HG03045 (cell line): ENCODE results near the gene PTK6.

ENCODE experiments used
- ATAC-seq: cut with Tn5 transposase; IDR thresholded peaks from one replicate; pipeline ENCODE4 v1.9.1; 2021; ENCODE audit warnings: mild to moderate bottlenecking, moderate library complexity; ENCODE audit not compliant: unreplicated experiment

PTK6 gene

DNA sequence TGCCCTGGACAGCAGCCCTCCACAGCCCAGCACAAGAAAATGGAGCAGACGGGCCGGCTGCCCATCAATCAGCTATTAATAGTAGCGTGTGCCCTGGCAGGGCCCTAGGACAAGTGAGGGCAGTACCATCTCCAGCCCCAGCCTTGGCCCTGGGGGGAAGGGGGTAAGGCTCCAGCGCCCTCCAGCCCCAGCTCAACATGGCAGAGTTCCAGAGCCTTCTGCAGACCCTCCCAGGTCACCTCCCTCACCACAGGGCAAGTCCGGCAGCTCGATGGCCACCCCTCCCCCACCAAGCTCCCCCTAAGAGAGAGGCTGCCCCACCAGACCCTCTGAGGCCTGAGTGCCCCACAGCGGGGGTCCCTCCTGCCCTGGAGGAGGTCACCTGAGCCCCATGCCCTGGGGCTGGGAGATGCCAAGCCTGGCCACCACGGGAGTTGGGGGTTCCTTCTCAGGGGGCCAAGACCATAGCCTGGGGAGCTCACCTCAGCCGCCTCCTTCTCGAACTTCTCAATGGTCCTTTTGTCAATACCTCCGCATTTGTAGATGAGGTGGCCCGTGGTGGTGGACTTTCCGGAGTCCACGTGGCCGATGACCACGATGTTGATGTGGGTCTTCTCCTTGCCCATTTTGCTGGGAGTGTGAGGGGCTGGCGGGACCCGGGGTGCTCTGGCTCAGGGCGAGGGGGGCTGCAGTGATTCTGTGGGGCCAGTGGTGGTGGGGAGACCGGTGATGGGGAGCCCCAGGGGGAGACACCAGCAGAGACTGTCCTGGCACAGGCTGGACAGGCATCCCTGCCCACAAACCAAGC is 39.8 kb downstream of the PTK6 start:
- ATAC-seq: no peak

DNA sequence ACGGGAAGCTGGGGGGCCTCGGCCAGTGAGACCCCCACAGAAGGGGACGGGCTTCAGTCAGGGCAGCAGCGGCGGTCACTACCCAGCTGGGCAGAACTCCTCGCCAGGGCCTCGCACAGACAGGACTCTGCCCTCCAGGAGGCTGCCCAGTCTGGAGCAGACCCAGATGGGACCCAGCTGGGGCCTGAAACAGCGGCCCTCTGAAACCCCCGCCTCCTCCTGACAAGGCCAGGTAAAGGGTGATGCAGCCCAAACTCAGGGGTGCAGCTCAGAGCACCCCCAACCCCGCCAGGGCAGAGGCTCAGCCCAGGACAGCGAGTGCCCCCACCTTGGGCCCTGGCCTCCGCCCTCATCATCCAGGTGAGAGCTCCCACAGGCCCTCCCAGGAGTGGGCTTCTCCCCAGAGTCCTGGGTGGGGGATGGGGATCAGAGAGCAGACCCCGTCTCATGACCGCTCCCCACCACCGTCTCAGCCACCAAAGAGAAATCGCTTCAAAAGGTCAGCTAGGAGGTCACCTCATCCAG is 40.5 kb downstream of the PTK6 start:
- ATAC-seq: no peak

DNA sequence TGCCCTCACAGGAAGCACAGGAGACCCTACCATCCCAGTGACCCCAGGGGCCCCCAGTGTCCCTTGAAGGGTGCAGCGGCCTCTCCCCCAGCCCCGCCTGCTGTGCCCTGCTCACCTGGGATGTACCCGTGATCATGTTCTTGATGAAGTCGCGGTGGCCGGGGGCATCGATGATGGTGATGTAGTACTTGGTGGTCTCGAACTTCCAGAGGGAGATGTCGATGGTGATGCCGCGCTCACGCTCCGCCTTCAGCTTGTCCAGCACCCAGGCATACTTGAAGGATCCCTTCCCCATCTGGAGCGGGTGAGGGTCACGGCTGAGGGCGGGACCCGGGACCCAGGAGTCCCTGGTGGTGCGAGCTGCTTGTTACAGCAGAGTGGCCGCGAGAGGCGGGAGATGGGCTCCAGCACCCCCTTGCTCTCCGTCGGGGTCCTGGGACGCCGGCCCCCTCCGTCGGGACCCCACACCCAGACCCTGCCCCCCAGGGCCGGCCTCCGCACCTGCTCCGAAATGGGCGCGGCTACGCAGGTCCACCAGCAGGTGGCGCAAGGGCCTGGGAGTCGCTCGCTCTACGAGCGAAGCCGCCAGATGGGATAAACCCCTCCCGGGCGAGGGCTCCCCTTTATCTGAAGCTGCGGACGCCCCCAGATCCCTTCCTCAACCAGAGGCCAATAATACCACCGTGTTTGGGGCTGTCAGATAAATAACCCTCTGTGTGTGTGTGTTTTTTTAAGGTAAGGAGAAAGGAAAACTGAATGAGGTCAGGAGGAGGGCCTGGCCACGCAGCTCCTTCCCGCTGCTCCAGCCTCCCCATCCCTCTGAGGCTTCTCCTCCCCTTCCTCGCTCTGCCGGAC is 41.2 kb downstream of the PTK6 start:
- ATAC-seq: no peak

DNA sequence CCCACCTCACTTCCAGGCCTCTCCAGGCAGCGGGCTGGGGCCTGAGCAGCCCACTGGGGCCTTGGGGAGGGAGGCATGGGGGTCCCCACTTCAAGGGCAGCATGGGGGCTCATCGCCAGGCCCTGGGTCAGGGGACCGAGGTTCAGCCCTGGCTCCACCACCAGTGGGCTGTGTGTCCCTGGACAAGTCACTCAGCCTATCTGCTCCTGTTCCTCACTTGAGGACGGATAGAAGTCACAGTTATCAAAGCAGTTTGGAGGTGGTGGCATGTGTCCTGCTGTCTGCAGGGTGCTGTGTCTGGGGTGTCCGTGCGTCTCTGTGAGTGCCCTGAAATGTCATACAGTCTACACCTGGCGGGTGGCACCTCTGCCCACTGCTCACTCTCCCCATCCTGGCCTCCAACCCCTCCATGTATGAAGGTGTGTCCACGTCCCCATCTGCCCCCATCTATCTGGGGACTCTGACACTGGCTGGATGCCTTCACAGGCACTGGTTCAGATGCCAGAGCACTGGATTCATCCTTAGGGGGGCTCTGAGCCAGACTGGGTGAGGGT is 41.9 kb downstream of the PTK6 start:
- no peak for ATAC-seq

DNA sequence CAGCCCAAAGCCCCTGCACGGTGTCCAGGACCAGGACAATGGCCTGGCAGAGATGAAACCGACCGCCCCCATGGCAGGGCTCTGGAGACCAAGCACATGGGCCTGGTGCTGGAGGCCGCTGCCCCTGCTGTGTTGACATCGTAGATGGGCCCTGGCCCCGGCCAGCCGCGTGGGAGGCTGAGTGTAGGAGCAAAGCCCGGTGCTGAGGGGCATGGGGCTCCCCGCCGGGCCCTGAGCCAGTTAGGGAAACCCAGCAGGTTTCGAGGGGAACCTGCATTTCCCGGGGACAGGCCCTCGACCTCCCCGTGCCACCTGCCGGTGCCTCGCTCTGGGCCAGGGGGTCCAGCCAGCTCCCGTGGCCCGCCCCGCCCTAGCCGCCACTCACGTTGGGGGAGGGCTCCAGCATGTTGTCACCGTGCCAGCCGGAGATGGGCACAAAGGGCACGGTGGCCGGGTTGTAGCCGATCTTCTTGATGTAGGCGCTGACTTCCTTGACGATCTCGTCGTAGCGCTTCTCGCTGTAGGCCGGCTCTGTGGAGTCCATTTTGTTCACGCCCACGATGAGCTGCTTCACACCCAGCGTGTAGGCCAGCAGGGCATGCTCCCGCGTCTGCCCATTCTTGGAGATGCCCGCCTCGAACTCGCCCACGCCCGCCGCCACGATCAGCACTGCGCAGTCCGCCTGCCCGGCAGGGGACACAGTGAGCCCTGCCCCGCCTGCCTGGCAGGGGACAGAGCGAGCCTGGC is 42.6 kb downstream of the PTK6 start:
- ATAC-seq: no peak

GRCh38 chr20:63494084-63494419 is 43.1 kb downstream of the PTK6 start:
- no peak for ATAC-seq

DNA sequence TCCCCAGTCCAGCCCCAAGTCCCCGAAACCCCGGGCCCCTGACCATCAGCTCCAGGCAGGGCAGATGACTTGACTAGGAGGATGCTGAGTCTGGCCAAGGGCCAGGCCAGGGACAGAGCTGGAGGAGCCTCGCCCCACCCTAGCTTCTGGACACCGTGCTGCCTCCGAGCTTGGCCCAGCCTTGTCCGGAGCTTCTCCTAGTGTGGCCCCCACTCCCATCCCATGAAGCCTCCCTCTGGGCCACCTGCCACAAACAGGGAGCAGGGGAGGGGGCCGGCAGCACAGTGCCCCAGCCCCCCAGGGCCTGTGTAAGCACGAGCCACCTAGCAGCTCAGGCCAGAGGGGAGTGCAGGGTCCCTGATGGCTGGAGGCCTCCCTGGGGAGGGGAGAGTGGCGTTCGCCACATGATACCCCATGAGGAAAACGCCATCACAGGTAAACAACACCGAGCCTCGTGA is 43.6 kb downstream of the PTK6 start:
- no peak for ATAC-seq

DNA sequence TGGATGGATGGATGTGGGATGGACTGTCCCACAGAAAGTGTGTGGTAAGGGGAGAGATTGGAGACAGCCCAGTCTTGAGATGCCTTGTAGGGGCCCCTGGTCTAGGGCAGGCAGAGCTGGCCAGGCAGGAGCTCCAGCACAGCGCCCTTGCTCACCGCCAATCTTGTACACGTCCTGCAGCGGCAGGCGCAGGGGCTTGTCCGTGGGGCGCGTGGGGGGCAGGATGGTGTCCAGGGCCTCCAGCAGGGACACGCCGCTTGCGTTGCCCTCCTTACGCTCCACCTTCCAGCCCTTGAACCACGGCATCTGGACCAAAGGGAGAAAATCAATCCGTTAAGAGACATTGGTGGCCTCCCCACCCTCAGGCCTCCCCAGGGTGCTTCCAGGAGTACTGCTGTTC is 44.2 kb downstream of the PTK6 start:
- no peak for ATAC-seq

DNA sequence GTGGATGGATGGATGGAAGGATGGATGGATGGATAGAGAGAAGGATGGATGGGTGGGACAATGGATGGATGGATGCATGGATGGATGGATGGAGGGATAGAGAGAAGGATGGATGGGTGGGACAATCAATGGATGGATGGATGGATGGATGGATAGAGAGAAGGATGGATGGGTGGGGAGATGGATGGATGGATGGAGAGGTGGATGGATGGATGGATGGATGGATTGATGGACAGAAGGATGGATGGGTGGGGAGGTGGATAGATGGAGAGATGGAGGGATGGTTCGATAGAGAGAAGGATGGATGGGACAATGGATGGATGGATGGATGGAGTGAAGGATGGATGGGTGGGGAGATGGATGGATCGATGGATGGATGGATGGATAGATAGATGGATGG is 44.7 kb downstream of the PTK6 start:
- ATAC-seq: no peak

GRCh38 chr20:63491635-63492230 is 45.4 kb downstream of the PTK6 start:
- no peak for ATAC-seq

DNA sequence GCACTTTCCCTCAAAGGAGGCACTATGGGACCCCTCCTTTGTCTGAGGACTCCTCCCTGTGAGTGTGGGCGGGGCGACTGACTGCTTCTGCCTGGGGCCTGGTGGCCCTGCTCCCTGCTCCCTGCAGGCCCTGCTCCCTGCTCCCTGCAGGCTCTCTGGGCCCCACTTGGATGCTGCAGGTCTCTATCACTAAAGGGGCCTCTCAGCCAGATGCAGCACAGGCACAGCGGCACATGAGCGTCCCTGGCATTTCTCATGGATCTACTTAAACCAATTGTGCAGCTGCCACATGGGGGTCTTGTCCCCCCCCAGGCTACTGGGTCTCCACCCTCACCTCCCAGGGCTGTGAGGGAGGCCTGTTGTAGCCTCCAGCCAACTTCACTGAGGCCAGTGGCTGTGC is 46.1 kb downstream of the PTK6 start:
- no peak for ATAC-seq

DNA sequence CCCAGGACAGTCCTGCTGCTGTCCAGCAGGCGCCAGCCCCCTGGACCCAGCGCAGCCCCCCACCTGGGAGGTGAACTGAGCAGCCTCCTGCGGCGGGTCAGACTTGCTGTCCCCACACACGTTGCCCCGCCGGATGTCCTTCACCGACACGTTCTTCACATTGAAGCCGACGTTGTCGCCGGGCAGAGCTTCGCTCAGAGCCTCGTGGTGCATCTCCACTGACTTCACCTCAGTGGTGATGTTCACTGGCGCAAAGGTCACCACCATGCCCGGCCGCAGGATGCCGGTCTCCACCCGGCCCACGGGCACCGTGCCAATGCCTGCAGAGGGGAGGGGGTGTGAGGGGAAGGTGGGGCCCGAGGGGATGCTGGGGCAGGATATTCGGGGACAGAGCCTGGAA is 46.8 kb downstream of the PTK6 start:
- ATAC-seq: no peak

- no peak for ATAC-seq
Observed at GRCh38 chr20:63488315-63489251, 48.6 kb downstream of the PTK6 start.

DNA sequence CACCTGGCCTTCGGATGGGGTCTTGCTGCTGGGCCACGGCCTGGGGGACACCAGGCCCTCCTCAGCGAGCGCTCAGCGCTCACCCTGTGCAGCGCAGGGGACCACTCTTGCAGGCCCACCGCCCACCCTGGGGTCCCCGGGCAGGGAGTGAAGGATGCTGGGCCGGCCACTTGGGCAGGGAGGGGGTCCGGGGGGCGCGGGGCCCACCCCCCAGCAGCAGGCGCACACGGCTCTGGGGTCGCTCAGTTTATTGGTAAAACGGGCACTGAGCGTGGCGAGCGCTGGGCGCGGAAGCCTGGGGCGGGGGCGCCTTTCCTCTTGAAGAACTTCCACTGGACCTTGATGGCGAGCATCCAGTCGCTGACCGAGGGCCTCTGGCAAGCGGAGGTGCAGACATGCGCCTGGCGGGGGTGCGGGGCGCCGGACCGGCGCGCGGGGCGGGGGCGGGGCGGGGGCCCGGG is 49.4 kb downstream of the PTK6 start:
- ATAC-seq: no peak

DNA sequence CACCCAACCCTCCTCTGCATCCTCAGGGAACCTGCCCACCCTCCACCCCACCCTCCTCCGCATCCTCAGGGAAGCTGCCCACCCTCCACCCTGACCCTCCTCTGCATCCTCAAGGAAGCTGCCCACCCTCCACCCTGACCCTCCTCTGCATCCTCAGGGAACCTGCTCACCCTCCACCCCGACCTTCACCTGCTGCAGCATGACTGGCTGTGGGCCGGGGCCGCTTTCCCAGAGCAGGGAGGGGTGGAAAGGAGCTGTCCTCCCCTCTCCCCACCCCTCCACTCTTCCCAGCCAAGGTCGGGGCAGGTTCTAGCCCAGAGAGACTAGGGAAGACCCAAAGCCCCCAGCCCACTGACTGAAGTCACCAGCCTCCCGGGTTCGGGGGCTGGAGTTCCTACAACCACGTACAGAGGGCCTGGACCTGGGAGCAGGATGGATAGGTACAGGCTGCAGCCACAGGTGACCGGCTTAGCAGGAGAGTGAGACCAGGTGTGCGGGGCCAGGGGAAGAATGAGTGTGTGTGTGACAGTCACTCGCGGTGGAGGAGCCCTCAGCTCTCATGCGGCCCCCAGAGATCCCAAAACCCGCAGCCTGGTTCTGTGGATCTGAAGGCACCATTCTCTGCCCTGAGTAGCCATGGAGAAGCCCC is 49.9 kb downstream of the PTK6 start:
- no peak for ATAC-seq

DNA sequence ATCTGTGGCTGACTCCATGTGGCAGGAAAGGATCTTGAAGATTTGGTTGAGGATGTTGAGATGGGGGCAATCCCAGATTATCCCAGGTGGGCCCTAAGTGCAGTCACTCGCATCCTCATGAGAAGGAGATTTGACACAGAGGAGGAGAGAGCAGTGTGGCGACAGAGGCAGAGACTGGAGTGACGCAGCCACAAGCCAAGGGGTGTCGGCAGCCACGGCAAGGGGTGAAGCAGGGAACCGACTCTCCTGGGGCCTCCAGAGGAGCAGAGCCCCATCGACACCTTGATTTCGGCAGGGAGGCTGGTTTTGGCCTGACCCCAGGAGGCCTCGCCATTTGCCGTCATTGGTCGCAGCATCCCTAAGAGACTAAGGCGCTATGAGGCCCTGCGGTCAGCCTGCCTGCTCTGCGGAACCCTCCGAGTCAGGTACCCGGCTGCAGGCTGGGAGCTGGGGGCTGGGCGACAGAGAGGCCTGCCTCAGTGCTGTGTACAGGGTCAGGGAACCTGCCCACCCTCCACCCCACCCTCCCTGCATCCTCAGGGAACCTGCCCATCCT is 50.8 kb downstream of the PTK6 start:
- ATAC-seq: no peak

DNA sequence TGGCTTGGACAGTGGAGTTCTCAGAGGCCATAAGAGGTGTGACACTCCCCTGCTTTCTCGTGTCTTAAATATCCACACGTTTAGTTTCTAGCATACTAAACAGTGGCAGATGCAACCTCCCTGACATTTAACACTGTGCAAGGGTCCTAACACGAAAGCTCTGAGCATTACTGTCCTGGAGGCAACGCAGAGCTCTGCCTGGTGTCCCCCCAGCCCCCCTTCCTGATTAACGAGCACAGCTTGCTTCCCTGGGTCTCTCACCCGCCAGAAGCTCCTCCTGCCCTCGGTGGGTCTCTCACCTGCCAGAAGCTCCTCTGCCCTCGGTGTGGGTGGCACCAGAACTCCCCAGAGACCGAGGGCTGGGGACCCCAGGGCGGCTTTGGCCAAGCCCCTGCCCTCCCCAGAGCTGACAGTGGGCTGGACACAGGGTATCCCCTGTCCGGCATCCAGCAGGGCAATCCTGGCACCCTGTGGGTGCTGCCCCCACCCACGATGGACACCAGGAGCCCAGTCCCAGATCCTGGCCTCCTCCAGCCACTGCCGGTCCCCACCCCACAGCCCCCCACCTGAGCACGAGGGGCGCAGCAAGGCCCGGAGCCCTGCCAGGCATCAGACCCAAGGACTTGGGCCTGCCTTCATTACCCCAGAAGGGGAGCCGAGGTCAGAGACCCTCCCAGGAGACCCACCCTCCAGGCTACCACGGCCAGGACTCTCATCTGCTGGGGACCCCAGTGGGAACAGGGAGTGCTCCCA is 52.3 kb downstream of the PTK6 start:
- no peak for ATAC-seq

GRCh38 chr20:63484236-63484635 is 52.9 kb downstream of the PTK6 start:
- no peak for ATAC-seq
